T-helper 2 cell treated with Interferon-gamma antibody and Interleukin-4, amounts not matched to agents 100 ng/mL and 5 ng/mL, for 36 hours (primary cell): ENCODE measurements around the gene TBC1D10A. TPM values are rescaled to one million over a fixed set of nuclear protein-coding genes. Genes with fewer than 3 reads are reported as not detected.
"Not testable (repeated sequence)": the region's sequence is repeated elsewhere in the genome, so short reads cannot be mapped to it uniquely, and the experiment has no call there.

Experiments
- intact Hi-C: fragments of 100-400 bp; cut with micrococcal nuclease; formaldehyde crosslinking; loops from one replicate; pipeline ENCODE4 v1.15.1; 2023
- total RNA-seq: library from RNA; stranded (reverse); gene quantifications from 2 replicates; pipeline ENCODE4 v1.2.3, GENCODE V29; 2022

Gene TBC1D10A
- total RNA-seq, 1 donor from 2014 or later = 46.6 TPM

GRCh38 chr22:30348404-30348803 is 21.7 kb upstream of the TBC1D10A start:
- intact Hi-C loops = no loop called here

GRCh38 chr22:30347255-30347892 is 20.6 kb upstream of the TBC1D10A start:
- intact Hi-C loops = no loop called here

- intact Hi-C loops = no loop called here
These were observed 17.9 kb upstream of the TBC1D10A start for GRCh38 chr22:30344447-30345200.

- intact Hi-C loops = no loop called here
These were observed 14.4 kb upstream of the TBC1D10A start for GRCh38 chr22:30340911-30341685.

GRCh38 chr22:30338802-30339201 is 12.1 kb upstream of the TBC1D10A start:
- intact Hi-C loops = no loop called here

GRCh38 chr22:30338341-30338740 is 11.6 kb upstream of the TBC1D10A start:
- intact Hi-C loops = not testable (repeated sequence)

GRCh38 chr22:30337461-30337778 is 10.7 kb upstream of the TBC1D10A start:
- intact Hi-C loops = no loop called here

- intact Hi-C loops = no loop called here
These were observed 10.2 kb upstream of the TBC1D10A start for GRCh38 chr22:30336752-30337460.

- intact Hi-C loops = no loop called here
These were observed 8.5 kb upstream of the TBC1D10A start for GRCh38 chr22:30335236-30335635.

- intact Hi-C loops = no loop called here
These were observed 7.9 kb upstream of the TBC1D10A start for GRCh38 chr22:30334646-30335045.

GRCh38 chr22:30333707-30334087 is 7.0 kb upstream of the TBC1D10A start:
- intact Hi-C loops = no loop called here

GRCh38 chr22:30332994-30333706 is 6.4 kb upstream of the TBC1D10A start:
- intact Hi-C loops = no loop called here

GRCh38 chr22:30332551-30332950 is 5.8 kb upstream of the TBC1D10A start:
- intact Hi-C loops = no loop called here

GRCh38 chr22:30328466-30329049 is 1.8 kb upstream of the TBC1D10A start:
- intact Hi-C loops = loop anchor here (5.0 kb wide), 2 partner anchors 59 to 594 kb away; partner anchors contain the start of gene RNF215

GRCh38 chr22:30327864-30328345 is 1.2 kb upstream of the TBC1D10A start:
- intact Hi-C loops = loop anchor here (1.0 to 5.0 kb wide), 5 partner anchors 39 to 594 kb away; partner anchors contain the start of genes CASTOR1, MTFP1, OSM and RNF215

GRCh38 chr22:30326255-30326705 is 461 bp downstream of the TBC1D10A start:
- intact Hi-C loops = loop anchor here (1.0 to 5.0 kb wide), 6 partner anchors 21 to 596 kb away; partner anchors contain the start of genes MTFP1, OSM, RNF215 and SF3A1

GRCh38 chr22:30325724-30326254 is 952 bp downstream of the TBC1D10A start:
- intact Hi-C loops = loop anchor here (1.0 to 5.0 kb wide), 6 partner anchors 20 to 597 kb away; partner anchors contain the start of genes MTFP1, OSM, RNF215 and SF3A1

- intact Hi-C loops = loop anchor here (5.0 kb wide), 2 partner anchors 62 to 597 kb away; partner anchors contain the start of gene RNF215
These were observed 1.5 kb downstream of the TBC1D10A start for GRCh38 chr22:30325065-30325720.
